Endothelial cell of umbilical vein (primary cell): ENCODE data around the gene NPTN. TPM values are rescaled to one million over a fixed set of nuclear protein-coding genes. Genes with fewer than 3 reads are reported as not detected.

Experiments
- BruUV-seq: library from RNA; stranded (reverse); fragments of 400-500 nt; replicated peaks from 2 replicates; lab custom pipeline; 2021; lab: Mats Ljungman, UMichigan
- CTCF ChIA-PET: fragments of 300-600, 350-600 bp; sonication (Branson Sonifier 250); formaldehyde crosslinking; loops from one replicate; lab custom pipeline; 2021; ENCODE audit warnings: antibody characterized with exemption, inconsistent platforms; lab: Charles Lee
- POLR2A ChIA-PET: fragments of 300-600, 350-600 bp; sonication (Branson Sonifier 250); formaldehyde crosslinking; loops from one replicate; lab custom pipeline; 2021; ENCODE audit warnings: antibody characterized with exemption, inconsistent platforms; lab: Charles Lee
- DNase-seq: peaks from one replicate; pipeline ENCODE4 v3.0.0-alpha.2; 2011; ENCODE audit warnings: low read depth, low spot score
- FAIRE-seq: peaks from 2 replicates; lab custom pipeline; 2011; peaks lifted over from hg19 to GRCh38; lab: Jason Lieb, UNC
- H2AFZ ChIP-seq: 2 replicates; pipeline ENCODE4 v1.6.0; 2012; ENCODE audit warnings: low read depth, low read length, control low read depth, inconsistent platforms
- H3K27ac ChIP-seq: 2 replicates; pipeline ENCODE4 v1.5.1; 2011; ENCODE audit warnings: low read depth, mild to moderate bottlenecking, control low read depth, low read length, moderate library complexity; ENCODE audit not compliant: insufficient read depth
- H3K27me3 ChIP-seq, 2 experiments: 2 replicates each; pipeline versions ENCODE4 v1.6.0 to v1.6.1; 2011; ENCODE audit warnings: low read length in 2 of 2, mixed read lengths in 1 of 2; ENCODE audit not compliant: control insufficient read depth in 2 of 2, insufficient read depth in 2 of 2
- H3K36me3 ChIP-seq, 2 experiments: 2 replicates in 1 of 2; 3 replicates in 1 of 2; pipeline ENCODE4 v1.5.1; 2011; ENCODE audit warnings: low read length in 2 of 2, mild to moderate bottlenecking in 1 of 2, moderate library complexity in 1 of 2; ENCODE audit not compliant: control insufficient read depth in 2 of 2, insufficient read depth in 2 of 2; ENCODE audit errors: extremely low read depth in 1 of 2
- H3K4me1 ChIP-seq: 3 replicates; pipeline ENCODE4 v1.5.1; 2011; ENCODE audit warnings: mild to moderate bottlenecking, low read length; ENCODE audit not compliant: control insufficient read depth, insufficient read depth; ENCODE audit errors: extremely low read depth
- H3K4me2 ChIP-seq: 2 replicates; pipeline ENCODE4 v1.6.1; 2011; ENCODE audit warnings: low read length, control low read depth, mixed read lengths; ENCODE audit not compliant: insufficient read depth
- H3K4me3 ChIP-seq, 3 experiments: fragments of 200-600 bp in 1 of 3; sonication (generic), shearing (Covaris generic) in 1 of 3; replicated peaks in 1 of 3; 2 replicates each; pipeline ENCODE4 v1.5.1; 2011 to 2016; ENCODE audit warnings: control low read depth in 3 of 3, low read length in 3 of 3, mild to moderate bottlenecking in 2 of 3, inconsistent platforms in 1 of 3, low read depth in 1 of 3, moderate library complexity in 1 of 3; ENCODE audit not compliant: insufficient read depth in 1 of 3
- H3K79me2 ChIP-seq: 2 replicates; pipeline ENCODE4 v1.6.0; 2012; ENCODE audit warnings: low read length, inconsistent platforms; ENCODE audit not compliant: control insufficient read depth, insufficient read depth
- H3K9ac ChIP-seq: replicated peaks from 2 replicates; pipeline ENCODE3; 2011; ENCODE audit warnings: low read length, control low read depth; ENCODE audit not compliant: insufficient read depth; ENCODE audit errors: extremely low read depth
- H3K9me1 ChIP-seq: replicated peaks from 3 replicates; pipeline ENCODE4 v1.6.0; 2011; ENCODE audit warnings: mild to moderate bottlenecking, low read length; ENCODE audit not compliant: control insufficient read depth, insufficient read depth; ENCODE audit errors: extremely low read depth
- H3K9me3 ChIP-seq: replicated peaks from 2 replicates; pipeline ENCODE4 v1.5.1; 2012; ENCODE audit warnings: low read length, inconsistent platforms; ENCODE audit not compliant: control insufficient read depth, insufficient read depth
- H4K20me1 ChIP-seq: replicated peaks from 2 replicates; pipeline ENCODE3; 2011; ENCODE audit warnings: mild to moderate bottlenecking, low read length; ENCODE audit not compliant: control insufficient read depth, insufficient read depth; ENCODE audit errors: extremely low read depth
- CTCF ChIP-seq, 2 donors: IDR thresholded peaks; 1 replicate in 1 of 2; 2 replicates in 1 of 2; pipeline ENCODE4 v1.5.1; 2011; ENCODE audit warnings: low read length in 2 of 2, mild to moderate bottlenecking in 2 of 2, moderate library complexity in 2 of 2, control low read depth in 1 of 2, inconsistent platforms in 1 of 2, low read depth in 1 of 2; ENCODE audit not compliant: insufficient read depth in 1 of 2; ENCODE audit errors: extremely low read depth in 1 of 2
- EZH2 ChIP-seq: IDR thresholded peaks from 2 replicates; pipeline ENCODE4 v1.6.1; 2012; ENCODE audit warnings: borderline replicate concordance, low read depth, mild to moderate bottlenecking, moderate library complexity, low read length, inconsistent platforms; ENCODE audit not compliant: severe bottlenecking
- FOS ChIP-seq: IDR thresholded peaks from 2 replicates; pipeline ENCODE4 v1.6.1; 2011; ENCODE audit warnings: mild to moderate bottlenecking, low read length, moderate library complexity, borderline replicate concordance; ENCODE audit not compliant: insufficient read depth
- GATA2 ChIP-seq: IDR thresholded peaks from 2 replicates; pipeline ENCODE4 v1.7.0; 2011; ENCODE audit warnings: low read depth, mild to moderate bottlenecking, moderate library complexity, mixed read lengths, low read length; ENCODE audit not compliant: insufficient read length, insufficient read depth
- JUN ChIP-seq: IDR thresholded peaks from 2 replicates; pipeline ENCODE4 v1.6.1; 2011; ENCODE audit warnings: borderline replicate concordance, low read depth; ENCODE audit not compliant: insufficient read length, insufficient read depth
- MAX ChIP-seq: IDR thresholded peaks from 2 replicates; pipeline ENCODE4 v1.6.1; 2011; ENCODE audit not compliant: insufficient read depth, insufficient read length
- MYC ChIP-seq: IDR thresholded peaks from one replicate; pipeline ENCODE4 v1.6.1; 2011; ENCODE audit warnings: mild to moderate bottlenecking, low read depth, low read length
- POLR2A ChIP-seq: IDR thresholded peaks from 2 replicates; pipeline ENCODE4 v1.6.1; 2012; ENCODE audit warnings: low read depth, mild to moderate bottlenecking, control low read depth, low read length
- POLR2AphosphoS5 ChIP-seq: IDR thresholded peaks from 2 replicates; pipeline ENCODE4 v1.6.1; 2012; ENCODE audit warnings: low read depth, mild to moderate bottlenecking, control low read depth, low read length, moderate library complexity; ENCODE audit not compliant: insufficient read depth
- dilution Hi-C: fragments of 300-500 bp; cut with MboI; formaldehyde crosslinking; loops from one replicate; pipeline ENCODE4 v1.15.0; 2019; ENCODE audit warnings: low sequenced_read_pairs; ENCODE audit not compliant: extremely low pct_ligation_motif_present
- intact Hi-C: fragments of 100-400 bp; cut with micrococcal nuclease; formaldehyde crosslinking; loops from one replicate; pipeline ENCODE4 v1.10.0; 2022
- polyA plus RNA-seq, 4 experiments: library from polyadenylated mRNA; depleted of rRNA in 3 of 4; stranded (reverse) in 3 of 4; unstranded in 1 of 4; fragments of >200 nt; gene quantifications; 2 replicates each; pipeline versions ENCODE4 v1.2.1 to v1.2.3, GENCODE V29; 2011 to 2012; ENCODE audit warnings: missing spikeins in 1 of 4
- total RNA-seq: library from RNA; stranded (reverse); gene quantifications from 2 replicates; pipeline ENCODE4 v1.2.3, GENCODE V29; 2021

Gene NPTN
- total and polyA plus RNA-seq, 2 donors (not counting 3 experiments of a cell fraction or from before 2014, with no cell fraction given), result 77.4 to 81.3 TPM

DNA sequence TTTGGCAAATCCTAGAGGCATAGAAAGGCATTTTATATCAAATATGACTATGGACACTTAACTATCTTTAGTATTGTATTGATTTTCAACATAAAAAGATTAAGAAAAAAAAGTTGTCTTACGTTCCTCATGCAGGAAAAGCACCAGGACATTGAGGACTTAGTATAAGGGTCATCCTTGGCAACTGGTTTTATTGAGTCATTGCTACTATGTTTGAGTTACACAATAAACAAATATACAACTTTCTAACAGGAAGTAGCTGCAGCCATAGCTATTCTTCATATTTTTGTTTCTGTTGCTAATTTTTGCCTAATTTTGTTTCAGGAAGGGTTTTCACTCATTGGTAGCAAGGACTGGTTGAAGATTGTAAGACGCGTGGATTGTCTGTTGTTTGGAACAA, 93.0 kb downstream of the NPTN start:
- Histone ChIP-seq H3K4me2 (no peak overlapping the region), H3K79me2 (no peaks in the 10 kb centered on the region), H3K9me1 (no peaks in the 10 kb centered on the region), H3K4me1 (no peaks in the 10 kb centered on the region), H2AFZ (no peak overlapping the region), H3K27me3 (no peaks in the 10 kb centered on the region), H3K36me3 (no peaks in the 10 kb centered on the region), H3K9ac (no peak overlapping the region), H4K20me1 (no peaks in the 10 kb centered on the region), H3K9me3 (no peaks in the 10 kb centered on the region), H3K4me3 (no peak overlapping the region), H3K27ac (no peak overlapping the region)
- ChIA-PET POLR2A (no interaction called here), CTCF (interaction anchor here (0.8 to 1.4 kb wide), 4 partner anchors 11 to 299 kb away, joined by 3 to 4 read pairs (median 3); no protein-coding TSS in a partner anchor)
- TF ChIP-seq MAX (no peak), MYC (no peak), POLR2A (no peak), FOS (no peak), EZH2 (no peak), JUN (no peak), CTCF (IDR thresholded peaks at IDR 0.05; ENCODE audit: extremely low read depth in 1 of 2, insufficient read depth in 1 of 2, low read depth in 1 of 2, low read length in 2 of 2) (no peak), POLR2AphosphoS5 (no peak), GATA2 (no peak)
- dilution Hi-C loops (no loop called here), intact Hi-C loops (no loop called here)
- FAIRE-seq (no peak), DNase-seq (no peak)
- no TSS peak for BruUV-seq
